Keratinocyte (primary cell): Measurements from ENCODE around the gene ARHGEF38. TPM values are rescaled to one million over a fixed set of nuclear protein-coding genes. Genes with fewer than 3 reads are reported as not detected.

ENCODE experiments used
- DNase-seq: peaks from one replicate; pipeline ENCODE4 v3.0.0-alpha.2; 2011; ENCODE audit warnings: low read depth, missing footprints, low spot score
- FAIRE-seq: peaks from 2 replicates; lab custom pipeline; 2011; peaks lifted over from hg19 to GRCh38; lab: Jason Lieb, UNC
- H2AFZ ChIP-seq: 2 replicates; pipeline ENCODE4 v1.6.0; 2012; ENCODE audit warnings: low read length, control low read depth, inconsistent platforms; ENCODE audit not compliant: control insufficient read depth
- H3K27ac ChIP-seq: 2 replicates; pipeline ENCODE4 v1.5.1; 2011; ENCODE audit warnings: low read length; ENCODE audit not compliant: control insufficient read depth, insufficient read depth
- H3K27me3 ChIP-seq: 3 replicates; pipeline ENCODE4 v1.6.0; 2011; ENCODE audit warnings: low read length; ENCODE audit not compliant: control insufficient read depth, insufficient read depth; ENCODE audit errors: extremely low read depth
- H3K36me3 ChIP-seq, 2 experiments: 2 replicates in 1 of 2; 3 replicates in 1 of 2; pipeline ENCODE4 v1.5.1; 2011; ENCODE audit warnings: low read length in 2 of 2, mild to moderate bottlenecking in 1 of 2; ENCODE audit not compliant: control insufficient read depth in 2 of 2, insufficient read depth in 2 of 2; ENCODE audit errors: extremely low read depth in 1 of 2
- H3K4me1 ChIP-seq: 3 replicates; pipeline ENCODE4 v1.5.1; 2011; ENCODE audit warnings: low read length; ENCODE audit not compliant: control insufficient read depth, insufficient read depth; ENCODE audit errors: extremely low read depth
- H3K4me2 ChIP-seq: 3 replicates; pipeline ENCODE4 v1.6.0; 2011; ENCODE audit warnings: low read depth, low read length; ENCODE audit not compliant: control insufficient read depth, insufficient read depth; ENCODE audit errors: extremely low read depth
- H3K4me3 ChIP-seq, 3 experiments: fragments of 200-600 bp in 1 of 3; sonication (generic) in 1 of 3; 2 replicates in 2 of 3; 3 replicates in 1 of 3; pipeline ENCODE4 v1.5.1; 2011 to 2016; ENCODE audit warnings: low read length in 3 of 3, mild to moderate bottlenecking in 3 of 3, control low read depth in 2 of 3, inconsistent platforms in 1 of 3, low read depth in 1 of 3, mixed read lengths in 1 of 3, mixed run types in 1 of 3, moderate library complexity in 1 of 3; ENCODE audit not compliant: control insufficient read depth in 2 of 3, insufficient read depth in 2 of 3; ENCODE audit errors: extremely low read depth in 1 of 3
- H3K79me2 ChIP-seq: 2 replicates; pipeline ENCODE4 v1.6.0; 2012; ENCODE audit warnings: low read length; ENCODE audit not compliant: control insufficient read depth, insufficient read depth
- H3K9ac ChIP-seq: 3 replicates; pipeline ENCODE4 v1.6.0; 2011; ENCODE audit warnings: low read length; ENCODE audit not compliant: control insufficient read depth, insufficient read depth; ENCODE audit errors: extremely low read depth
- H3K9me1 ChIP-seq: 3 replicates; pipeline ENCODE4 v1.6.0; 2011; ENCODE audit warnings: low read length; ENCODE audit not compliant: control insufficient read depth, insufficient read depth; ENCODE audit errors: extremely low read depth
- H3K9me3 ChIP-seq: 2 replicates; pipeline ENCODE4 v1.5.1; 2012; ENCODE audit warnings: low read depth, low read length; ENCODE audit not compliant: control insufficient read depth
- H4K20me1 ChIP-seq: 3 replicates; pipeline ENCODE4 v1.6.0; 2011; ENCODE audit warnings: low read length; ENCODE audit not compliant: control insufficient read depth, insufficient read depth; ENCODE audit errors: extremely low read depth
- CTCF ChIP-seq, 3 experiments: IDR thresholded peaks in 1 of 3; conservative IDR thresholded peaks in 1 of 3; optimal IDR thresholded peaks in 1 of 3; 2 replicates in 2 of 3; 3 replicates in 1 of 3; pipeline versions ENCODE3 to v1.5.1; 2011; ENCODE audit warnings: low read length in 3 of 3, mild to moderate bottlenecking in 3 of 3, moderate library complexity in 2 of 3, control low read depth in 1 of 3, inconsistent platforms in 1 of 3; ENCODE audit not compliant: insufficient read depth in 2 of 3; ENCODE audit errors: extremely low read depth in 1 of 3
- EZH2 ChIP-seq: IDR thresholded peaks from one replicate; pipeline ENCODE4 v1.6.1; 2012; ENCODE audit warnings: inconsistent platforms, mild to moderate bottlenecking, low read length, moderate library complexity
- dilution Hi-C: fragments of 300-500 bp; cut with MboI; formaldehyde crosslinking; loops from one replicate; pipeline ENCODE4 v1.7.0; 2020; ENCODE audit warnings: low sequenced_read_pairs; ENCODE audit not compliant: extremely low pct_ligation_motif_present
- polyA plus RNA-seq, 5 experiments: library from polyadenylated mRNA; depleted of rRNA in 3 of 5; stranded (reverse) in 3 of 5; stranded (forward) in 1 of 5; unstranded in 1 of 5; fragments of >200 nt; gene quantifications; 1 replicate in 1 of 5; 2 replicates in 3 of 5; 3 replicates in 1 of 5; pipeline versions ENCODE4 v1.2.1 to v1.2.3, GENCODE V29; 2011 to 2012; ENCODE audit warnings: missing spikeins in 2 of 5, low read depth in 1 of 5, low replicate concordance in 1 of 5

Gene ARHGEF38
- polyA plus RNA-seq, 1 donor (not counting 4 experiments of a cell fraction or from before 2014, with no cell fraction given): 0.09 TPM

- H3K27me3 ChIP-seq: no peaks in the 10 kb centered on the region
- DNase-seq: no peak
- no peak overlapping the region for H3K4me3 ChIP-seq
- no peaks in the 10 kb centered on the region for H4K20me1 ChIP-seq
- peak overlapping the region; percentile 16 for H2AFZ ChIP-seq
- no peak overlapping the region for H3K4me2 ChIP-seq
- H3K9me3 ChIP-seq: no peaks in the 10 kb centered on the region
- dilution Hi-C loops: no loop called here
- H3K36me3 ChIP-seq: no peaks in the 10 kb centered on the region
- peak; percentile 69 for FAIRE-seq
- no peaks in the 10 kb centered on the region for H3K9me1 ChIP-seq
- H3K27ac ChIP-seq: no peak overlapping the region
- TF ChIP-seq CTCF (optimal IDR thresholded peaks at IDR 0.05 in 1 of 3, IDR thresholded peaks at IDR 0.05 in 1 of 3, conservative IDR thresholded peaks at IDR 0.05 in 1 of 3; ENCODE audit: extremely low read depth in 1 of 3, insufficient read depth in 2 of 3, low read length in 3 of 3): no peak
- no peak for TF ChIP-seq EZH2
- H3K4me1 ChIP-seq: peaks cover 30% of the 10 kb centered on the region
- no peaks in the 10 kb centered on the region for H3K79me2 ChIP-seq
- H3K9ac ChIP-seq: no peak overlapping the region
These were observed 1.8 kb upstream of the ARHGEF38 start for GRCh38 chr4:105550641-105551040.

GRCh38 chr4:105555409-105555808 lies 3.0 kb downstream of the ARHGEF38 start:
- no peak for TF ChIP-seq EZH2
- no peak for TF ChIP-seq CTCF (optimal IDR thresholded peaks at IDR 0.05 in 1 of 3, IDR thresholded peaks at IDR 0.05 in 1 of 3, conservative IDR thresholded peaks at IDR 0.05 in 1 of 3; ENCODE audit: extremely low read depth in 1 of 3, insufficient read depth in 2 of 3, low read length in 3 of 3)
- Histone ChIP-seq H3K4me2 (no peak overlapping the region), H3K27me3 (no peaks in the 10 kb centered on the region), H3K4me3 (no peak overlapping the region), H2AFZ (no peak overlapping the region), H4K20me1 (no peaks in the 10 kb centered on the region), H3K36me3 (no peaks in the 10 kb centered on the region), H3K9ac (no peak overlapping the region), H3K9me3 (no peaks in the 10 kb centered on the region), H3K79me2 (no peaks in the 10 kb centered on the region), H3K4me1 (peaks cover 20% of the 10 kb centered on the region), H3K9me1 (no peaks in the 10 kb centered on the region), H3K27ac (no peak overlapping the region)
- DNase-seq (no peak), FAIRE-seq (no peak)
- dilution Hi-C loops: no loop called here
